Activated B cell treated with CpG ODN at 0.5 μM for 24 hours (primary cell): ENCODE measurements around the gene EGF. TPM values are rescaled to one million over a fixed set of nuclear protein-coding genes. Genes with fewer than 3 reads are reported as not detected.

Experiments used
- ATAC-seq: fragments of 200-7000 bp; cut with Tn5 transposase; one replicate; pipeline ENCODE4 v1.10.0; 2021; ENCODE audit warnings: low read depth, mild to moderate bottlenecking, moderate library complexity
- CTCF ChIA-PET: fragments of 350-600 bp; sonication (Branson Sonifier 250); formaldehyde crosslinking; loops from one replicate; lab custom pipeline; 2021; ENCODE audit warnings: antibody characterized with exemption; lab: Charles Lee
- POLR2A ChIA-PET: fragments of 350-600 bp; sonication (Branson Sonifier 250); formaldehyde crosslinking; loops from one replicate; lab custom pipeline; 2021; ENCODE audit warnings: antibody characterized with exemption; lab: Charles Lee
- DNase-seq: peaks from one replicate; pipeline ENCODE4 v3.0.0; 2022
- H3K27ac Mint-ChIP-seq: one replicate; pipeline ENCODE4 v1.8.0; 2020; ENCODE audit warnings: mixed read lengths
- H3K27me3 Mint-ChIP-seq: one replicate; pipeline ENCODE4 v1.8.0; 2021; ENCODE audit warnings: mixed read lengths
- H3K36me3 Mint-ChIP-seq: one replicate; pipeline ENCODE4 v1.8.0; 2021; ENCODE audit warnings: low read depth, mixed read lengths
- H3K4me1 Mint-ChIP-seq: one replicate; pipeline ENCODE4 v1.8.0; 2021; ENCODE audit warnings: mixed read lengths
- H3K4me3 Mint-ChIP-seq: one replicate; pipeline ENCODE4 v1.8.0; 2020; ENCODE audit warnings: mild to moderate bottlenecking, mixed read lengths
- H3K9me3 Mint-ChIP-seq: one replicate; pipeline ENCODE4 v1.8.0; 2020; ENCODE audit warnings: mixed read lengths
- intact Hi-C: fragments of 100-400 bp; cut with micrococcal nuclease; formaldehyde crosslinking; loops from one replicate; pipeline ENCODE4 v1.15.1; 2024
- total RNA-seq: library from RNA; stranded (reverse); gene quantifications from 2 replicates; pipeline ENCODE4 v1.2.3, GENCODE V29; 2022
- TF ChIP-seq, protein P1 (sequence below): fragments of 200-600 bp; IDR thresholded peaks from one replicate; pipeline ENCODE4 v1.8.0; 2022; ENCODE audit warnings: antibody characterized with exemption, mild to moderate bottlenecking

The EGF gene
- total RNA-seq, 1 donor from 2014 or later, result not detected

DNA sequence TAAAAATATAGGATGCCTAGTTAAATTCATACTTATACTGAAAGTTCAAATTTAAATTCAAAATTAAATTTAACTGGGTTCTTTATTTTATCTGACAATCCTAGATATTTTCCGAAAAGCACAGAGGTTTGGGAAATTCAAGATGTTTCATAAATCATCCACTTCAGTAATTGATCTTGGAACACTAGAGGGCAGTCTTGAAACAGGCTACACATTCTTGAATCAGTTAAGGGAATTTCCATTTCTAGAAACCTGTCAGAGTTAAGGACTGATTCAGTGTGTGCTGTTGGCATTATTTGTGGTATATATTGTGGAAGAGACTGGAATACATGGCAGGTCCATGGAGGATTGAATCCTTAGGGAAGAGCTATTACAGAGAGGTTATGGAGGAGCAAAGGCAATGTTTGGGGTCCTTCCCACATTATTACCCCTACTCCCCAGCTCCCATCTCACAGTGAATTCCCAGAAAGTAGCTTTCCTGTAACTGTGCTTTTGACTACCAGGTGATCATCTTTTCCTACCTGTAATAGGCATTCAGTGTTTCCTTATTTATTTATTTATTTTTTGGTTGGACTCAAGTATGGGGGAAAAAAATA, 92.9 kb downstream of the EGF start:
- Mint-ChIP-seq H3K9me3 (no peaks in the 10 kb centered on the region), H3K27me3 (peaks cover 6% of the 10 kb centered on the region), H3K4me1 (no peaks in the 10 kb centered on the region), H3K27ac (no peak overlapping the region), H3K36me3 (no peaks in the 10 kb centered on the region), H3K4me3 (no peak overlapping the region)
- POLR2A ChIA-PET, result no interaction called here
- ATAC-seq (peak; percentile 60), DNase-seq (no peak)
- CTCF ChIA-PET, result interaction anchor here (0.9 to 11.2 kb wide), 4 partner anchors 44 to 636 kb away, joined by 3 to 232 read pairs (median 5); no protein-coding TSS in a partner anchor
- TF ChIP-seq, protein P1, sequence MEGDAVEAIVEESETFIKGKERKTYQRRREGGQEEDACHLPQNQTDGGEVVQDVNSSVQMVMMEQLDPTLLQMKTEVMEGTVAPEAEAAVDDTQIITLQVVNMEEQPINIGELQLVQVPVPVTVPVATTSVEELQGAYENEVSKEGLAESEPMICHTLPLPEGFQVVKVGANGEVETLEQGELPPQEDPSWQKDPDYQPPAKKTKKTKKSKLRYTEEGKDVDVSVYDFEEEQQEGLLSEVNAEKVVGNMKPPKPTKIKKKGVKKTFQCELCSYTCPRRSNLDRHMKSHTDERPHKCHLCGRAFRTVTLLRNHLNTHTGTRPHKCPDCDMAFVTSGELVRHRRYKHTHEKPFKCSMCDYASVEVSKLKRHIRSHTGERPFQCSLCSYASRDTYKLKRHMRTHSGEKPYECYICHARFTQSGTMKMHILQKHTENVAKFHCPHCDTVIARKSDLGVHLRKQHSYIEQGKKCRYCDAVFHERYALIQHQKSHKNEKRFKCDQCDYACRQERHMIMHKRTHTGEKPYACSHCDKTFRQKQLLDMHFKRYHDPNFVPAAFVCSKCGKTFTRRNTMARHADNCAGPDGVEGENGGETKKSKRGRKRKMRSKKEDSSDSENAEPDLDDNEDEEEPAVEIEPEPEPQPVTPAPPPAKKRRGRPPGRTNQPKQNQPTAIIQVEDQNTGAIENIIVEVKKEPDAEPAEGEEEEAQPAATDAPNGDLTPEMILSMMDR, result peak; percentile 83
- intact Hi-C loops, result loop anchor here (1.0 to 10.0 kb wide), 5 partner anchors 206 to 1929 kb away; no protein-coding TSS in a partner anchor

DNA sequence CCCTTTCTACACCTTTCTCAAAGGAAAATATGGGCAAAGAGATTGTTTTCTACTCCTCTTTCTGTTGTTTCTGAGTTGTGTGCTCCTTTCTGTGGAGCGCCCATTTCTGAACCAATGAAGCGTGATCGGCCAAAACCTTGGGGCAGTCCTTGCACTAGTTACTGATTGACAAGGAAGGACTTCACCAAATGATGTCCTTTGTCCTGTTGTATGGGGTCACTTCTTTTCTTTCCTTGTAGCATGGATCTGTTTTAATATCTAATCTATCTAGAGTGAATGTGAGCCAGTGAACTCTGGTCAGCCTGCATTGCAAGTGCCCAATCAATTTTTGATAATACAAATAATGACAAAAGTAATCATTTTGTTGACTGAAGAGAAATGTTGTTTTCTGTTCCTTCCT, 94.5 kb downstream of the EGF start:
- CTCF ChIA-PET, result interaction anchor here (1.4 to 11.2 kb wide), 3 partner anchors 9 to 514 kb away, joined by 5 to 232 read pairs (median 6); no protein-coding TSS in a partner anchor
- Mint-ChIP-seq H3K4me3 (no peak overlapping the region), H3K36me3 (no peaks in the 10 kb centered on the region), H3K9me3 (no peaks in the 10 kb centered on the region), H3K4me1 (no peaks in the 10 kb centered on the region), H3K27ac (no peak overlapping the region), H3K27me3 (peaks cover 8% of the 10 kb centered on the region)
- TF ChIP-seq, protein P1, result no peak
- POLR2A ChIA-PET, result no interaction called here
- ATAC-seq, result no peak
- intact Hi-C loops, result loop anchor here (10.0 kb wide), 1 partner anchor 1928 kb away; no protein-coding TSS in a partner anchor
- no peak for DNase-seq

DNA sequence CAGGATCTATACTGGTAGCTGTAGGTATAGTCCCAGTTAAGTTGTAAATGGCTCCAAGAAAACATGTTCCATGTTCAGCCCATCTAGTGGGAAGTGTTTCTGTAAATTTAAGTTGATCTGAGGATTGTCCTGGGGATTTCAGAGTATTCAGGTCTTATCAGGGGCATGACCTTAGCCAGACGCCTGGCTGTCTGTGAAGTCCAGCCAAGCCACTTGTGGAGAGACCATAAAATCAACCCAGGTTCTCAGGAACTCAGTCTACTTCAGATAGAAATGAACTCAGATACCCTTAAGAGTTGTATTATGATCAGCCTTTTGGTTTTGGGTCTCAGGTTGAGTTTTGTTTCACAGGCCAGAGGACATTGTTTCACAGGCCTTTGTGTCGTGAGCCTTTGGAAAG, 95.9 kb downstream of the EGF start:
- H3K4me1 Mint-ChIP-seq, result no peaks in the 10 kb centered on the region
- no peak for DNase-seq
- TF ChIP-seq, protein P1, result no peak
- intact Hi-C loops, result loop anchor here (10.0 kb wide), 1 partner anchor 1926 kb away; no protein-coding TSS in a partner anchor
- ATAC-seq, result no peak
- ChIA-PET CTCF (interaction anchor here (11.2 kb wide), 1 partner anchor 504 kb away, joined by 232 read pairs; no protein-coding TSS in a partner anchor), POLR2A (no interaction called here)
- no peak overlapping the region for H3K27ac Mint-ChIP-seq
- no peaks in the 10 kb centered on the region for H3K36me3 Mint-ChIP-seq
- peaks cover 10% of the 10 kb centered on the region for H3K27me3 Mint-ChIP-seq
- H3K4me3 Mint-ChIP-seq, result no peak overlapping the region
- H3K9me3 Mint-ChIP-seq, result no peaks in the 10 kb centered on the region

DNA sequence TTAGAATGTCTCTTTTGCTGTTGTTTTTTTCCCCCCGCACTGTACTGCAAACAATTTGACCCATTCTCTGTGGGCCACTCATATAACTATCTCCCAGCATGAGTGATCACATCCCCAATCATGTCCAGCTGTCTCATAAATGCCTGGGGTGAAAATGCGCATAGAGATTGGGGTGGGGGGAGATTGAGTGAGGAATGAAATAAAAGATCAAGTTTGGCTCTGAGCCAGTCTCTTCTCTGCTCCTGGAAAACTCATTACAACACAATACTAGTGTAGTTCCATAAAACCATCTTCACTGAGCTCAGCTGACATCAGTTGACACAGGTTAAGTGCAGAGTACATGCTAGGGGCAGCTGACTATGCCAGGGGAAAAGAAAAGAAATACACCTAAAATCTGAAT, 96.9 kb downstream of the EGF start:
- TF ChIP-seq, protein P1, result no peak
- no peak for ATAC-seq
- no peaks in the 10 kb centered on the region for H3K36me3 Mint-ChIP-seq
- POLR2A ChIA-PET, result no interaction called here
- H3K4me1 Mint-ChIP-seq, result no peaks in the 10 kb centered on the region
- H3K27ac Mint-ChIP-seq, result no peak overlapping the region
- intact Hi-C loops, result loop anchor here (10.0 kb wide), 1 partner anchor 1925 kb away; no protein-coding TSS in a partner anchor
- H3K27me3 Mint-ChIP-seq, result peaks cover 13% of the 10 kb centered on the region
- CTCF ChIA-PET, result interaction anchor here (0.7 to 11.2 kb wide), 2 partner anchors 363 to 503 kb away, joined by 3 to 232 read pairs; no protein-coding TSS in a partner anchor
- no peak for DNase-seq
- no peak overlapping the region for H3K4me3 Mint-ChIP-seq
- H3K9me3 Mint-ChIP-seq, result no peaks in the 10 kb centered on the region

DNA sequence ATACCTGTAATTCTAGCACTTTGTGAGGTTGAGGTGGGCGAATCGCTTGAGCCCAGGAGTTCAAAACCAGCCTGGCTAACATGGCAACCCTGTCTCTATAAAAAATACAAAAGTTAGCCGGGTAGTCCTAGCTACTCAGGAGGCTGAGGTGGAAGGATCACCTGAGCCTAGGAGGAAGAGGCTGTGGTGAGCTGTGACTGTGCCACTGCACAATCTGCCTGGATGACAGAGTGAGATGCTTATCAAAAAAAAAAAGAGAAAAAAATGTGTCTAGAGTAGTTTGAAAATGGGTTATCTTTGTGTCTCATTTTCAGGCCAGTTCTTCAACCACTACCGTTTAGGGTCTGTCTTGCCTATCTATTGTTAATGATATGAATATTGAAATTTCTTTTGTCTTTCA, 98.1 kb downstream of the EGF start:
- peaks cover 11% of the 10 kb centered on the region for H3K27me3 Mint-ChIP-seq
- no peaks in the 10 kb centered on the region for H3K9me3 Mint-ChIP-seq
- TF ChIP-seq, protein P1, result no peak
- ChIA-PET CTCF (interaction anchor here (11.2 kb wide), 1 partner anchor 502 kb away, joined by 232 read pairs; no protein-coding TSS in a partner anchor), POLR2A (interaction anchor here (0.5 kb wide), 1 partner anchor 187 kb away, joined by 4 read pairs; the partner anchor contains the start of gene ELOVL6)
- no peak overlapping the region for H3K27ac Mint-ChIP-seq
- intact Hi-C loops, result no loop called here
- no peaks in the 10 kb centered on the region for H3K36me3 Mint-ChIP-seq
- ATAC-seq (no peak), DNase-seq (no peak)
- no peak overlapping the region for H3K4me3 Mint-ChIP-seq
- no peaks in the 10 kb centered on the region for H3K4me1 Mint-ChIP-seq
